ENCODE data around the gene RALGAPB. TPM values are rescaled to one million over a fixed set of nuclear protein-coding genes. Genes with fewer than 3 reads are reported as not detected.

RALGAPB gene
- total and polyA plus RNA-seq, 2 of the 13 experiments (the other 11 are each of a cell fraction or from before 2014, with no cell fraction given) = 17.6 to 30.6 TPM

DNA sequence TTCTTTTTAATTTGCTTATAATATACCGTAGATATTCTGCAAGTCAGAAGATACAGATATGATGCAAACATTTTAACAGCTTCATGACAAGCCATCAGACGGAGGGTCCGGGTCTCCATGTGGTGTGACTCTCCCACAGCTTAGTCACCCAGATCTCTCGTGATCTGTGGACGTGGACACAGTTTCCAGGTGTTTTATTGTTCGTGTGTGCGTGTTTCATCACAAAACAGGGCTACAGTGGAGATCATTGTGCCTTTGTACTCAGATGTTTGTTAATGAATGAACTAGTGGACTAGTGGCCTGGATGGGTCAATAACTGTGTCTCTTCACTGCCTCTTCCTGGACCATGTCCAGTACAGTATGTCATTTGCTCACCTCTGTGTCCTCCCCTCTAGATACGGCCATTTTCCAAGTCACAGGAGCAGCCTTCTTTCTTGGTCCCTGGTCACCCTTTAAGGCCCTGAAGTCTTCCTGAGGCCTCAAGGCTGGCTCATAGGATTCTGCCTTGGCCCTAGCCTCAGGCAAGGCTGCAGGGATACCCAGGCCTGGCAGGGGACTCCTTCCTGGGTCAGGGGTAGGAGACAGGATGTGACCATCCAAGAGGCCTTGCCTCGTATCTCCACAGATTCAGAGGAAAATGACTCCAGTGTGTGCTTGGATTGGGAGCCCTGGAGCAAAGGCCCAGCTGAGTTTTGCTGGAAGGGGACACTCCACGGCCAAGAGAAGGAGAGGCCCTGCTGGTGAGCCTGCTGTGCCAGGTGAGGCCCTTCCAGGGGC, 112.9 kb downstream of the RALGAPB start (continued):
- TF ChIP-seq, protein P1, sequence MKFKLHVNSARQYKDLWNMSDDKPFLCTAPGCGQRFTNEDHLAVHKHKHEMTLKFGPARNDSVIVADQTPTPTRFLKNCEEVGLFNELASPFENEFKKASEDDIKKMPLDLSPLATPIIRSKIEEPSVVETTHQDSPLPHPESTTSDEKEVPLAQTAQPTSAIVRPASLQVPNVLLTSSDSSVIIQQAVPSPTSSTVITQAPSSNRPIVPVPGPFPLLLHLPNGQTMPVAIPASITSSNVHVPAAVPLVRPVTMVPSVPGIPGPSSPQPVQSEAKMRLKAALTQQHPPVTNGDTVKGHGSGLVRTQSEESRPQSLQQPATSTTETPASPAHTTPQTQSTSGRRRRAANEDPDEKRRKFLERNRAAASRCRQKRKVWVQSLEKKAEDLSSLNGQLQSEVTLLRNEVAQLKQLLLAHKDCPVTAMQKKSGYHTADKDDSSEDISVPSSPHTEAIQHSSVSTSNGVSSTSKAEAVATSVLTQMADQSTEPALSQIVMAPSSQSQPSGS (CRISPR knock-in tag; IDR thresholded peaks at IDR 0.05) = no peak; the same call in 1 of the 2 replicates
- TF ChIP-seq CEBPG (CRISPR knock-in tag; IDR thresholded peaks at IDR 0.05) (peak; percentile 88), ZNF660 (CRISPR knock-in tag; IDR thresholded peaks at IDR 0.05; ENCODE audit: borderline replicate concordance, low read depth) (no peak), SMARCC2 (IDR thresholded peaks at IDR 0.05) (0 out of 2 replicates have a peak, but pooled peaks have one; percentile 21), MLLT10 (CRISPR knock-in tag; IDR thresholded peaks at IDR 0.05) (no peak), ZNF431 (CRISPR knock-in tag; IDR thresholded peaks at IDR 0.05; ENCODE audit: borderline replicate concordance, low read depth) (peak; percentile 41), ZIK1 (CRISPR knock-in tag; IDR thresholded peaks at IDR 0.05; ENCODE audit: borderline replicate concordance, low read depth) (no peak), JUNB (CRISPR knock-in tag; IDR thresholded peaks at IDR 0.05; ENCODE audit: borderline replicate concordance) (no peak), MED1 (CRISPR knock-in tag; IDR thresholded peaks at IDR 0.05) (peak; percentile 83), MIXL1 (CRISPR knock-in tag; IDR thresholded peaks at IDR 0.05) (peak; percentile 100), CEBPB (IDR thresholded peaks at IDR 0.05; ENCODE audit: borderline replicate concordance, low read depth, low read length) (peak; percentile 89), HOXA9 (CRISPR knock-in tag; IDR thresholded peaks at IDR 0.05; ENCODE audit: borderline replicate concordance) (no peak; the same call in 1 of the 2 replicates), KDM5B (CRISPR knock-in tag; IDR thresholded peaks at IDR 0.05; ENCODE audit: borderline replicate concordance) (peak; percentile 83; the same call in 1 of the 2 replicates), RAD21 (CRISPR knock-in tag; IDR thresholded peaks at IDR 0.05) (peak; percentile 37; the same call in 1 of the 2 replicates), NR3C1 (CRISPR knock-in tag; IDR thresholded peaks at IDR 0.05) (no peak), ATAD3A (CRISPR knock-in tag; IDR thresholded peaks at IDR 0.05) (0 out of 2 replicates have a peak, but pooled peaks have one; percentile 17), HHEX (CRISPR knock-in tag; IDR thresholded peaks at IDR 0.05) (peak; percentile 74; the same call in 1 of the 2 replicates), MIER2 (CRISPR knock-in tag; IDR thresholded peaks at IDR 0.05) (peak; percentile 78; the same call in 1 of the 2 replicates)
- TF ChIP-seq, protein P2, sequence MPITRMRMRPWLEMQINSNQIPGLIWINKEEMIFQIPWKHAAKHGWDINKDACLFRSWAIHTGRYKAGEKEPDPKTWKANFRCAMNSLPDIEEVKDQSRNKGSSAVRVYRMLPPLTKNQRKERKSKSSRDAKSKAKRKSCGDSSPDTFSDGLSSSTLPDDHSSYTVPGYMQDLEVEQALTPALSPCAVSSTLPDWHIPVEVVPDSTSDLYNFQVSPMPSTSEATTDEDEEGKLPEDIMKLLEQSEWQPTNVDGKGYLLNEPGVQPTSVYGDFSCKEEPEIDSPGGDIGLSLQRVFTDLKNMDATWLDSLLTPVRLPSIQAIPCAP (CRISPR knock-in tag; IDR thresholded peaks at IDR 0.05; ENCODE audit: low read depth) = no peak
- TF ChIP-seq, protein P3, sequence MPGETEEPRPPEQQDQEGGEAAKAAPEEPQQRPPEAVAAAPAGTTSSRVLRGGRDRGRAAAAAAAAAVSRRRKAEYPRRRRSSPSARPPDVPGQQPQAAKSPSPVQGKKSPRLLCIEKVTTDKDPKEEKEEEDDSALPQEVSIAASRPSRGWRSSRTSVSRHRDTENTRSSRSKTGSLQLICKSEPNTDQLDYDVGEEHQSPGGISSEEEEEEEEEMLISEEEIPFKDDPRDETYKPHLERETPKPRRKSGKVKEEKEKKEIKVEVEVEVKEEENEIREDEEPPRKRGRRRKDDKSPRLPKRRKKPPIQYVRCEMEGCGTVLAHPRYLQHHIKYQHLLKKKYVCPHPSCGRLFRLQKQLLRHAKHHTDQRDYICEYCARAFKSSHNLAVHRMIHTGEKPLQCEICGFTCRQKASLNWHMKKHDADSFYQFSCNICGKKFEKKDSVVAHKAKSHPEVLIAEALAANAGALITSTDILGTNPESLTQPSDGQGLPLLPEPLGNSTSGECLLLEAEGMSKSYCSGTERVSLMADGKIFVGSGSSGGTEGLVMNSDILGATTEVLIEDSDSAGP (CRISPR knock-in tag; IDR thresholded peaks at IDR 0.05; ENCODE audit: borderline replicate concordance) = peak; percentile 79; the same call in 1 of the 2 replicates
